ENCODE results near the gene SOX15.

The SOX15 gene

DNA sequence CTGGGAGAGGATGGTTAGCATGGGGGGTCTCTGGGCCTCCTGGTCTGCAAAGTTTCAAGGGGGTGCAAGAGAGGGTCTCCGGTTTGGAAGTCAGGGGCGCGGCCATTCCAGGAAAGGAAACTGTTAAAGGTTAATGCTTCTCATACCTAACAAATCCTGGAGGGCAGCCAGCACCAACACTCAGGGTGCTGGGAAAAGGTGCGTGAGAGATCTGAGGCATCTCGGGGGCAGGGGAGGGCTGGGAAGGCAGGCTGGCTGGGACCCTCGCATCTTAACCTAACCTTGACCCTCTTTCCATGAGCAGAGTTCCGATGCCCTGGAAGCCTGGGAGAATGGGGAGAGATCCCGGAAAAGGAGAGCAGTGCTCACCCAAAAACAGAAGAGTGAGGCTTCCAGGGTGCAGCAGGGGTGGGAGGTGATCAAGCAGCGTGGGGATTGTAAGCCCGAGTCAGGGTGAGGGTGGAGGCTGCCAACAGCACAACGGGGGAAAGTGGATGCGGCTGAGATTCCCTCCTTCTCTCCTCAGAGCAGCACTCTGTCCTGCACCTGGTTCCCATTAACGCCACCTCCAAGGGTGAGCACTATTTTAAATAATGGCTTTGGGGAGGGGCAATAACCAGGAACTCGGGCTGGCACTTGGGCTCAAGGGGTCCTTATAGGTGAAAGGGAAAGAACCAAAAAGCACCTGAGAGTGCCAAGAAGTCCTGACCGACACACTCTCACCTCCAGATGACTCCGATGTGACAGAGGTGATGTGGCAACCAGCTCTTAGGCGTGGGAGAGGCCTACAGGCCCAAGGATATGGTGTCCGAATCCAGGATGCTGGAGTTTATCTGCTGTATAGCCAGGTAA, 30.3 kb downstream of the SOX15 start:
- in situ Hi-C loops (cut with MboI; ENCODE audit: low sequenced_read_pairs): no loop called here

DNA sequence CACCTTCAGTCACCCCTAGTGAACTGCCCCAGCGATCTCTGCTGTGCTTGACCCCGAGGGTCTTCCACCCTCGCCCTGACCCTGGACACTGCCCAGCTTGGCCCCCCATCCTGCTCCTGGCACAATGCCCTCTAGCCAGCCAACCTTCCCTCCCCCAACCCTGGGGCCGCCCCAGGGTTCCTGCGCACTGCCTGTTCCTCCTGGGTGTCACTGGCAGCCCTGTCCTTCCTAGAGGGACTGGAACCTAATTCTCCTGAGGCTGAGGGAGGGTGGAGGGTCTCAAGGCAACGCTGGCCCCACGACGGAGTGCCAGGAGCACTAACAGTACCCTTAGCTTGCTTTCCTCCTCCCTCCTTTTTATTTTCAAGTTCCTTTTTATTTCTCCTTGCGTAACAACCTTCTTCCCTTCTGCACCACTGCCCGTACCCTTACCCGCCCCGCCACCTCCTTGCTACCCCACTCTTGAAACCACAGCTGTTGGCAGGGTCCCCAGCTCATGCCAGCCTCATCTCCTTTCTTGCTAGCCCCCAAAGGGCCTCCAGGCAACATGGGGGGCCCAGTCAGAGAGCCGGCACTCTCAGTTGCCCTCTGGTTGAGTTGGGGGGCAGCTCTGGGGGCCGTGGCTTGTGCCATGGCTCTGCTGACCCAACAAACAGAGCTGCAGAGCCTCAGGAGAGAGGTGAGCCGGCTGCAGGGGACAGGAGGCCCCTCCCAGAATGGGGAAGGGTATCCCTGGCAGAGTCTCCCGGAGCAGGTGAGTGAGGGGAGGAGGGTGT, 31.2 kb downstream of the SOX15 start, which contains the start of gene TNFSF13:
TNFSF13 (plus strand) TSS at position 207 of the 776 bp plus-strand sequence; CDS start at position 497, 290 bp downstream.
- in situ Hi-C loops (cut with MboI; ENCODE audit: low sequenced_read_pairs): no loop called here

DNA sequence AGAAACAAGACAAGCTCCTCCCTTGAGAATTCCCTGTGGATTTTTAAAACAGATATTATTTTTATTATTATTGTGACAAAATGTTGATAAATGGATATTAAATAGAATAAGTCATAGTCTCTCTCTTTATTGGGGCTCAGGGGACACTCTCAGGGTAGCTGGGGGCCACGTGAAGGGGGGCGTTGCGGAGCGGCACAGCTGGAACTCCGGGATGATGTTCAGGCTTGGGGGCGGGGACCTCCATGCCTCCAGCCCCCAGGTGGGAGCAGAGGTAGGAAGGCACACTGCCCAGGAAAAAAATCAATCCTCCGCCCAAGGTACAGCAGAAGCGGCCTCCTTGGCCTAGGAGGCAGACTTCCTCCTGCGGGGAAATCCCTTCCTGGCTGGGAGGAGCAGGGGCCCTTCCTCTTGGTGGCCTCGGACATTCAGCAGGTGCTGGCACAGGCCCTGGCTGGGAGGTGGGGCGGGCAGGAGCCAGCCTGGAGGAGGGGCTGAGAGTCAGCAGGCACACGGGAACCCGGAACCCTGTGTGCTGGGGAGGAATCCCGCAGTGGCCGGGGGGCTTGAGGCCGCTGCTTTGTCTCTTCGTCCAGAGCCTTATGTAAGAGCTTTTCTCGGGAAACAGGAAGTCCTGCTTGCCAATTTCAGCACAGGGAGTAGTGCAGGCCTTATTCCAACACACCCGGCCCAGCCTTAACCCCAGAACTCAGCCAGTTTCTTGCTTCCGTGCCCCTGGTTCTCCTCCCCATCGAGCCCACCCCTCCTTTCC, 31.9 kb downstream of the SOX15 start:
- in situ Hi-C loops (cut with MboI; ENCODE audit: low sequenced_read_pairs): no loop called here

- in situ Hi-C loops (cut with MboI; ENCODE audit: low sequenced_read_pairs): no loop called here
These were observed 32.6 kb downstream of the SOX15 start for GRCh38 chr17:7557147-7557764.

DNA sequence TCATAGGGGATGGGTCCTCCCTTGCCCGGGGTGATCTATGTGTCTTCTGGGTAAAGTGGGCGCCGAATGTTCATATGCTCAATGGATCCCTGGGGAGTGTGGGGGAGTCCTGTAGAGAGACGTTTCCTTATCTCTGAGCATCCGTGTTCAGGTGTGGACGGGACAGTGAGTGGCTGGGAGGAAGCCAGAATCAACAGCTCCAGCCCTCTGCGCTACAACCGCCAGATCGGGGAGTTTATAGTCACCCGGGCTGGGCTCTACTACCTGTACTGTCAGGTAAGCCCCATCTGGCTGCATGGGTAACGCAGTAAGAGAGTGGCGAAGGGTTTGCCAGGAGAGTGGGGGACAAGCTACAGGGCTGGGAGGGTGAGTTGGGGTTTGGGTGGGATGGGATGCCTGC, 33.3 kb downstream of the SOX15 start:
- in situ Hi-C loops (cut with MboI; ENCODE audit: low sequenced_read_pairs): no loop called here

- in situ Hi-C loops (cut with MboI; ENCODE audit: low sequenced_read_pairs): no loop called here
These were observed 34.5 kb downstream of the SOX15 start for GRCh38 chr17:7555320-7555948.

GRCh38 chr17:7553356-7553755, 36.5 kb downstream of the SOX15 start:
- in situ Hi-C loops (cut with MboI; ENCODE audit: low sequenced_read_pairs): no loop called here

DNA sequence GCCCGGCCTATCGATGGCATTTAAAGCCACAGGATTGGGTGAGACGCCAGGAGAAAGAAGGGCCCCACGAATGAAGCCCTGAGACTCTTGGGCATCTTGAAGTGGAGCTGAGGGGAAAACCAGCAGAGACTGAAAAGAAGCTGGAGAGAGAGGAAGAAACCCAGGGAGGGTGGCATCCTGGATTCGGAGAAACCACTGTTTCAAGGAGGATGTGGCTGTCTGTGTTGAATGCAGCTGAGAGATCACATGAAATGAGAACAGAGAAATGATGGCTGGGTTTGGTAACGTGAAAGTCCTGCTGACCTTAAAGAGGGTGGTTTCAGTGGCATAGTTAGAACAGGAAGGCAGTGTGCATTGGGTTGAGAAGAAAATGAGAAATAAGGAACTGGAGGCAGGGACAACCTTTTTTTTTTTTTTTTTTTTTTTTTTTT, 37.3 kb downstream of the SOX15 start:
- in situ Hi-C loops (cut with MboI; ENCODE audit: low sequenced_read_pairs): no loop called here

- in situ Hi-C loops (cut with MboI; ENCODE audit: low sequenced_read_pairs): no loop called here
These were observed 38.5 kb downstream of the SOX15 start for GRCh38 chr17:7551396-7551795.

DNA sequence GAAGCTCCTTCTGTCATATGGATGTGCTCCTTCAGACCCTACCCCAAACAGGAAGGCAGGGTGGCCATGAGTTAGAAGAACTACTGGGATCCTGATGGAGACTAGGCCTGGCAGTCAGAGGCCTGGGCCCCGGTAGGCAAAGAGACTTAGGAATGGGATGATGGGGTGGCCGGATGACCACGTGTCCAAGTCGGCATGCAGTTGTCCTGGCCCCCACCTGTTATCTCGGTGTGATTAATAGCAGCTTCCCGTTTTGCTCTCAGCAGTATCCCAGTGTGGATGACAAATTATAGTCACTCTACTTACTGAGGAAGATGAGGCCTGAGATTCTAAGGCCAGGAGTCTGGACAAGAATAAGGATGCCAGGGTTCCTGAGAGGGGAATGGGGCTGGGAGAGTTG, 39.5 kb downstream of the SOX15 start:
- in situ Hi-C loops (cut with MboI; ENCODE audit: low sequenced_read_pairs): no loop called here

DNA sequence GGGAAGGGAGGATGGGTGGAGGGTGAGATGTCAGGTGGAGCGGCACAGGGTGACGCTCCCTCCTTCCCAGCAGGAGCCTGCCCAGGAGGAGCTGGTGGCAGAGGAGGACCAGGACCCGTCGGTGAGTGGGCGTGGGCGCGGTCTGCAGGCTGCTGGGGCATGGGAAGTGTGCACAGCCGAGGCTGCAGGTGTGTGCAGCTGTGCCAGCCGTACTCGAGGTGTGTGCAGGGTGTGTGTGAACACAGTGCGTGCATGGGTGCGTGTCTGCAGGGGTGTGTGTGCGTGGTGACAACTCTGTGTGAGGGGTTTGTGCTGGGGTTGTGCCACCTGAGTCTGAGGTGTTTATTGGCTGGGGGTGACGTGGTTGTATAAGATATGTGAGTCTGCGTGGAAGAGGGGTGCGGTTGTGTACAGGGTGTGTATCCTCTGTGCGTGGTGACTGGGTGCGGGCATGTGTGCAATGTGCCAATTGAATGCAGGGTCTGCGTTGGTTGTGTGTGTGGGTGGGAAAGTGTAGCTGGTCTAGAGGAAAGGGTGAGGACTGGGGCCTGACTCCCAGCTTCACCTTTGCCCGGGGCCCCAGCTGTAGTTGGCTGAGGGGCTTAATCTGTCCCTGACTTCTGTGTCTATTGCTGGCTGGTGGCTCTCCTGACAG, 40.4 kb downstream of the SOX15 start:
- in situ Hi-C loops (cut with MboI; ENCODE audit: low sequenced_read_pairs): no loop called here

GRCh38 chr17:7548585-7549400, 41.1 kb downstream of the SOX15 start, which contains the start of gene TNFSF12:
Gene TNFSF12, plus strand, starts transcription at chr17:7549058. Its CDS starts 96 bp downstream, at chr17:7549154.
- in situ Hi-C loops (cut with MboI; ENCODE audit: low sequenced_read_pairs): no loop called here

- in situ Hi-C loops (cut with MboI; ENCODE audit: low sequenced_read_pairs): no loop called here
These were observed 45.0 kb downstream of the SOX15 start for GRCh38 chr17:7544911-7545310.

- in situ Hi-C loops (cut with MboI; ENCODE audit: low sequenced_read_pairs): no loop called here
These were observed 48.7 kb downstream of the SOX15 start for GRCh38 chr17:7541074-7541621.

GRCh38 chr17:7538891-7539545, 50.9 kb downstream of the SOX15 start:
- in situ Hi-C loops (cut with MboI; ENCODE audit: low sequenced_read_pairs): no loop called here
